Activated T-cell treated with anti-CD3 and anti-CD28 coated beads for 4 hours (primary cell): Measurements from ENCODE around the gene YPEL1.
"Not testable (repeated sequence)": the region's sequence is repeated elsewhere in the genome, so short reads cannot be mapped to it uniquely, and the experiment has no call there.

Experiments
- DNase-seq: peaks from one replicate; pipeline ENCODE4 v3.0.0-alpha.2; 2020

The YPEL1 gene

DNA sequence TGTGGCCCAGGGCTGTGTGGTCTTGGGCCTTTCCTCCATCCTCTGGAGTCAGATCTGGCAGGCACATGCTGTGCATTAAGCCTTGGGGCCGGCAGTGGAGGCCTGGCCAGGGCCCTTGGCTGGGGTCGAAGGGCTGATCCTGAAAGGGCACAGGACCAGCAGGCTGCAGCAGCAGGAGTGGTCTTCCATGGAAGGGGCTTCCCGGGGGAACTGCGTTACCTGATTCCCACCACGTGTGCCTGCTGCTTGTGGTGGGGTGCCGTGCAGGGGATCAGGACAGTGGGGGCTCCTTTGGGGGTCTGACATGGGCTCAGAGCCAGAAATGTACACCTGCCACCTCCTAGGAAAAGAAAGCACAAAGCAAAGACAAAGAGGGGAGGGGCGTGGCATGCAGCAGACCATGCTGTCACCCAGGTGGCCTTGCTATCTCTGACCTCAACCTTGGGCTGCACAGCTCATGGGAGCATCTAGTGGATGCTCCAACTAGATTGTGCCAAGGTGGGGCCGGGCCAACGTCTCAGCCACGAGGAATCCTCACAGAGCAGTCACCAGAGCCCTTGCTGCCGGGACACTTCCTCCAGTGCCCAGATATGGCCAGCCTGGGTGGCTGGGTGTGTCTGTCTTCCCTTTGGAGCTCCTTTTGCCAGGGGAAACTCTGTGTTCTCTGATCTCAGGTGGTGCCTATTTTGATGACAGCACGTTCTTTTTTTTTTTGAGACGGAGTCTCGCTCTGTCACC, 17.9 kb upstream of the YPEL1 start:
- no peak for DNase-seq

- no peak for DNase-seq
Measured at GRCh38 chr22:21752276-21752675, 16.7 kb upstream of the YPEL1 start.

DNA sequence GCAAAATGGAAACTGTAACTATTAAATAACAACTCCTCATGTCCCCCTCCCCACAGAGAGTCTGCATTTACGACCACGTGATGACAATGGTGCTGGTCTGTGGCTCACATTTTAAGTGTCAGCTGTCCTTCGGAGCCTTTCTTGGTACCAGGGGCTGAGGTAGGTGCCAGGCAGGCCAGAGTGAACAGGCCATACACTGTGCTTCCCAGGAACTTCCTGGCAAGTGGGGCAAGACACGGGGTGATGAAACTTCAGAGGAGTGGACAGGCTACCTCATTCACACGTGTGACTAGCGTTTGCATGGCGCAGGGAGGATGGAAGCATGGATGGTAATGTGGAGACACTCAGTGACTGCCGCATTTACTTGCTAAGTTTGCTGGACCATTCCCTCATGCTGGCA, 10.4 kb upstream of the YPEL1 start:
- DNase-seq: no peak

- not testable (repeated sequence) for DNase-seq
Measured at GRCh38 chr22:21744917-21745316, 9.3 kb upstream of the YPEL1 start.

DNA sequence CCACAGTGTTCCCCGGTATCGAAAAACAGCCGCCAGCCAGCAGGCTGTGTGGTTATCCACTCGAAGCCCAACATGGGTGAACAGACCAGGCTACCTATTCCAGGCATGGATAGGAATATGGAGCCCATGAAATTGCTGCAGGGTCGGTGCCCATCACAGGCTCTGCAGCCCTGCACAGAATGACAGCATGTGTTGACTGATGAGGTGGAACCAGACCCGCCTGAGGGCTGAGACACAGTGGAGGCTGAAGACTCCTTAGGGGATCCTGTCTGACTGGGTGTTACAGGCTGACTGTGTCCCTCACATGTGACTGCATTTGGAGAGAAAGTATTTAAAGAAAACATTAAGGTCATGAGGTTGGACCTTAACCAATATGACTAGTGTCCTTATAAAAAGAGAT, 6.2 kb upstream of the YPEL1 start:
- no peak for DNase-seq

GRCh38 chr22:21741059-21741458, 5.5 kb upstream of the YPEL1 start:
- DNase-seq: no peak

GRCh38 chr22:21739828-21740377, 4.3 kb upstream of the YPEL1 start:
- no peak for DNase-seq

DNA sequence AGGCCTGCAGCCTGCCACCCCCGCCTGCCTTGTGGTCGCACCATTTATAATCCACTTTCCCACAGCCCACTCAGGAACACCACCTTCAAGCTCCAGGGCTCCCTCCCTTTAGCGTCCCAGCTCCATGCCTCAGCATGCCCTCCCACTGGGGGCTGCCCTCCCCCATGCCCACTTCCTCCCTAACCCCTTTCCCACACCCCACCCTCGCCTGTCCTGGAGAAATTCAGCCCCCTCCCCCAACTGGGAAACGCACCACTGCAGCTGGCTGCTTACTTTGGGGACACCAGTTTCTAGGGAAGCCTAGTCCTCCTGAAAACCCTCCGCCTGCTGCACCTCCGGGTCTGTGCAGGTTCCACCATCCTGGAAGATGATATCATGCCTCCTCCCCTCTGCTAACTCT, 3.4 kb upstream of the YPEL1 start:
- no peak for DNase-seq

DNA sequence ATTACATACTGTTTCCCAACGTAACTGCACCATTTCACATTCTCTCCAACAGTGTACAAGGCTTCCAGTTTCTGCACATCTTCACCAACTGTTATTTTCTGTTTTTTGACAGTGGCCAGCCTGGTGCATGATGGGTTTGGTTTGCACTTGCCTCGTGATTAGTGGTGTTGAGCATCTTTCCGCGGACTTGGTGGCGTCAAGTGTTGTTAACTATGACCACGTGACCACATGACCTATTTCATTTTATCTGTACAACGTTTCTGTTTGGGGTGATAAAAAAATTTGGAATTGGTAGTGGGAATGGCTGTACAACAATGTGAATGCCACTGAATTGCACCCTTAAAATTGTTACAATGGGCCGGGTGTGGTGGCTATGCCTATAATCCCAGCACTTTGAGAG, 2.5 kb upstream of the YPEL1 start:
- DNase-seq: no peak

DNA sequence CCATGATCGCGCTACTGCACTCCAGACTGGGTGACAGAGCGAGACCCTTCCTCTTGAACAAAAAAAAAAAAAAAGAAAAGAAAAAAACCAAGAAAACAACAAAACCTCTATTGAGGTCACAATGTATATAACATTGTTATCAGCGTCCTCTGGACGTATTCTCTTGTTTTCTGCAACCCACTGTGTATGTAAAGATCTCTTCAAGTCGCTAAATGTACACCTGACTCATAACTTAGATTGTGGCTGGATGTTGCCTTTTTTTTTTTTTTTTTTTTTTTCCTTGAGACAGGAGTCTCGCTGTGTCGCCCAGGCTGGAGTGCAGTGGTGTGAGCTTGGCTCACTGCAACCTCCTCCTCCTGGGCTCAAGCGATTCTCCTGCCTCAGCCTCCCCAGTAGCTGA, 1.4 kb upstream of the YPEL1 start:
- DNase-seq: no peak

DNA sequence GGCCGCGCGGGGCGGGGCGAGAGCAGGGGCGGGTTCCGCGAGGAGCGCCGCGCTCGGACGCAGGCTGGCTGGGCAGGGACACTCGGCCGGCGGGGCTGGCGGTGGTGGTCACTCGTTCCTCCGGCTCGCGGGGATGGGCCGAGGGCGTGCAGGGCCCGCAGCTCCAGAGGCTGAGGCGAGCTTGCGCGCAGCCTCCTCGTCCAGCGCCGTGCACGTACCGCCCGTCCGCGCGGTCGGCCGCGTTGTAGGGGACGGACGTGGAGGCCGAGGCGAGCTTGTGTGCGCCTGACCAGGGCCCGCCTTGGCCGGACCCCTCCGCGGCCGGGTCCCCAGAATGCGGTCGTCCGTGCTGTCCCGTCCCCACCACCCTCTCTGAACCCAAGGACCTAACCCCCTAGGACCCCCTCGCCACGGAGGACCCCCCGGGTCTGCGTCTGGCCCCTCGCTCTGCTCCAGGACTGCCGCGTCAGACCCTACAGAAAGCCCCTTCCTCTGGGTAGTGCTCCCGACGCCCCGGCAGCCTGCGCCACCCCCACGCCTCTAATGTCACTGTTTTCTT, 569 bp upstream of the YPEL1 start:
- no peak for DNase-seq

GRCh38 chr22:21734540-21735199, 924 bp downstream of the YPEL1 start:
- no peak for DNase-seq

- no peak for DNase-seq
Measured at GRCh38 chr22:21731503-21731902, 4.1 kb downstream of the YPEL1 start.

GRCh38 chr22:21730535-21731308, 4.9 kb downstream of the YPEL1 start:
- DNase-seq: no peak

- DNase-seq: not testable (repeated sequence)
Measured at GRCh38 chr22:21729184-21729583, 6.4 kb downstream of the YPEL1 start.

DNA sequence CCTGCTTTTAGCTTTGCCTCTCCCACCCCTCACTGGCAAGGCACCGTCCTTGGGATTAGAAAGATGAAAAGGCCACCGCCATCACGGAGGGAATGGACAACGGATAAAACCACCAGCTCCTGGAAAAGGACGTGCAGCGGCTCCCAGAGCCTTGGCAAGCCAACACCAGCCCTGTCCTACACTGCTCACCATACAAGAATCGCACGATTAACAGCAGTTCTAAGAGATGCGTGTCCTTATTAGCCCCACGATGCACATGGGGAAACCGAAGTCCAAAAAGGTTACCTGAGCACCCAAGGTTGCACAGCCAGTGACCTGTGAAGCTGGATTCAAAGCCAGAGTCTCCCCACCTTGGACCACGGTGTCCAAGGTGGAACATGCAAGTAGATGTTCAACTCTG, 7.3 kb downstream of the YPEL1 start:
- DNase-seq: no peak

DNA sequence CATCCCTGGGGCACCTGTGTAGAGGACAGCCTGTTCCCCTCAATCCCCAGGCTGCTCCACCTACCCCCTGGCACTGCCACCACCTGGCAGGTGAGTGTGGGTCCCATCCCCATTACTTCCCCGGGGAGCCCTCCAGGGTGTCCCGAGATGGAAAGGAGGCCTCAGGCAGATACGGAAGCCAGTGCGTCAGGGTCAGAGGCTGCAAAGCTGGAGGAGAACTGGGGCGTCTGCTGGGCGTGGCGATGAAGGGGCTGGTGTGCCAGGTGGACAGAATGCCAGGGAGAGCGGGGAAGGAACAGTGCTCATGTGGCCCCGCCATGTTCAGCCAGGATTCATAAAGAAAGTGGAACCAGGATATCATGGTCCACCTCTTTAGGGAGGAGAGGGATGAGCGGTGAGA, 7.8 kb downstream of the YPEL1 start:
- DNase-seq: no peak

DNA sequence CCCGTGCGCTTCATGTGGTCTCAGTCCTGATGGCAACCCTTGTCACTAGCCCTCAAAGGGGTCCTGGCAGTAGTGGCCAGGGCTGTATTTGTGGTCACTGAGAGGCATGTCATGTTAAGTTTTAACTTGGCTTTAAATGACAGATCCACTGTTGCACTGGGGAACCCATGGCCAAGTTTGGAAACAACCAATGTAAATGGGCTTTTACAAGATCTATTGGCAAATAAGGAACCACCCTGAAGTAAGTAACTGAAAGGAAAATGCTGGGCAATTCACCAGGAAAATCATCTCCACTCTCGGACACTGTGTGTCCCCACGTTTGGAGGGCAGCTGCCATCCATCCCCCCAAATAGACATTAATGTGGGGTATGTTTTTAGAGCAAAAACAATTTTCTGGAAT, 8.4 kb downstream of the YPEL1 start:
- no peak for DNase-seq

GRCh38 chr22:21726650-21727049, 8.9 kb downstream of the YPEL1 start:
- DNase-seq: no peak

DNA sequence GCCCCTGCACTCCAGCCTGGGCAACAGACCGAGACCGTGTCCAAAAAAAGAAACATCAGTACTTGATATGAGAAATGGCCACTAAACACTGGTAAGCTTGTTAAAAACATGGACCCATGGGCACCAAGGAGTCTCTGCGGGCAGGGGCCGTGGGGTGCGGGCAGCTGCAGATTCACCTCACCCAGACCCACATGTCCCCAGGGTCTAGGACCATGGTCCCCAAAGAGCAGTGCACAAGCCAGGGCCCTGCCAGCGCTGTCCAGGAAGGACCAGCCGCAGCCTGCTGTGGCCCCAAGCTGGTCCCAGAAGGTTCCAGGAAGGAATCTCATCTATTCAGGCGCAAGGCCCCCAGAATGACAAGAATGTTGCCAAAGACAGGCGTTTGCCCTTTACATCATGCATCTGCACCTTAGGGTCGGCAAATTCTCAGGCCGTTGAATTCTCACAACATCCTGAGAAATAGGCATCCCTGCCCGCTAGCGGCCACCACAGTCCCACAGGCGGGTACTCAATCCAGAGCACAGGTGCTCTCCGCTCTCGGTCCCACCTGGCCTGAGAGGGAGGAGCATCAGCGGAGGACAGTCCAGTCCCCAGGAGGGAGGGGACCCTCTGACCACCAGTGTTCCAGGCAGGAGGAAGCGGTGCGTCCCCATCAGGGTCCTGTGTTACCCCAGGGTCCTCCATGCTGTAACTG, 9.5 kb downstream of the YPEL1 start:
- no peak for DNase-seq

DNA sequence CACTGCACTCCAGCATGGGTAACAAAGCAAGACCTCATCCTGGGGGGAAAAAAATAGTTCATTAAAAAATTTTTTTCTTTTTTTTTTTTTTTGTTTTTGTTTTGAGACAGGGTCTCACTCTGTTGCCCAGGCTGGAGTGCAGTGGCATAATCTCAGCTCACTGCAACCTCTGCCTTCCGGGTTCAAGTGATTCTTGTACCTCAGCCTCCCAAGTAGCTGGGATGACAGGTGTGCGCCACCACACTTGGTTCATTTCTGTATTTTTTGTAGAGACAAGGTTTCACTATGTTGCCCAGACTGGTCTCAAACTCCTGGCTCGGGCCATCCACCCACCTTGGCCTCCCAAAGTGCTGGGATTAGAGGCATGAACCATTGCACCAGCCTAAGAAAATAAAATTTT, 11.1 kb downstream of the YPEL1 start:
- not testable (repeated sequence) for DNase-seq

GRCh38 chr22:21721195-21721852, 14.3 kb downstream of the YPEL1 start:
- not testable (repeated sequence) for DNase-seq
